Stromal cell of bone marrow (primary cell): ENCODE data around the gene TEK.
"Not testable (repeated sequence)": the region's sequence is repeated elsewhere in the genome, so short reads cannot be mapped to it uniquely, and the experiment has no call there.

ENCODE experiments used
- DNase-seq: peaks from one replicate; pipeline ENCODE4 v3.0.0-alpha.2; 2012; ENCODE audit warnings: low read depth

TEK gene

GRCh38 chr9:27108981-27109541 lies at the start of gene TEK:
TSS of gene TEK (plus strand) at chr9:27109225. CDS start at chr9:27109591, 366 bp downstream.
- no peak for DNase-seq

GRCh38 chr9:27059412-27059811 lies 49.6 kb upstream of the TEK start:
- no peak for DNase-seq

- DNase-seq: no peak
These were observed 49.1 kb upstream of the TEK start for GRCh38 chr9:27059907-27060306.

GRCh38 chr9:27065288-27065687 lies 43.7 kb upstream of the TEK start:
- DNase-seq: peak; percentile 15

- DNase-seq: no peak
These were observed 34.9 kb upstream of the TEK start for GRCh38 chr9:27073841-27074728.

GRCh38 chr9:27078685-27079084 lies 30.3 kb upstream of the TEK start:
- no peak for DNase-seq

- DNase-seq: no peak
These were observed 23.6 kb upstream of the TEK start for GRCh38 chr9:27085456-27085855.

- no peak for DNase-seq
These were observed 22.0 kb upstream of the TEK start for GRCh38 chr9:27086818-27087680.

- DNase-seq: no peak
These were observed 20.0 kb upstream of the TEK start for GRCh38 chr9:27088981-27089380.

GRCh38 chr9:27089706-27090105 lies 19.3 kb upstream of the TEK start:
- no peak for DNase-seq

GRCh38 chr9:27090231-27090630 lies 18.8 kb upstream of the TEK start:
- DNase-seq: no peak

GRCh38 chr9:27090711-27091110 lies 18.3 kb upstream of the TEK start:
- no peak for DNase-seq

- not testable (repeated sequence) for DNase-seq
These were observed 16.5 kb upstream of the TEK start for GRCh38 chr9:27092496-27092895.

- DNase-seq: not testable (repeated sequence)
These were observed 15.5 kb upstream of the TEK start for GRCh38 chr9:27093384-27094067.

GRCh38 chr9:27094640-27095298 lies 14.3 kb upstream of the TEK start:
- DNase-seq: peak; percentile 91

- DNase-seq: no peak
These were observed 1.8 kb upstream of the TEK start for GRCh38 chr9:27107241-27107640.

- no peak for DNase-seq
These were observed 596 bp downstream of the TEK start for GRCh38 chr9:27109621-27110020.

- no peak for DNase-seq
These were observed 1.2 kb downstream of the TEK start for GRCh38 chr9:27110181-27110580.

GRCh38 chr9:27112235-27112634 lies 3.2 kb downstream of the TEK start:
- DNase-seq: no peak

- DNase-seq: peak; percentile 51
These were observed 8.6 kb downstream of the TEK start for GRCh38 chr9:27117489-27118135.

GRCh38 chr9:27118916-27119315 lies 9.9 kb downstream of the TEK start:
- peak; percentile 35 for DNase-seq
